NT2/D1 (cell line): Measurements from ENCODE around the gene GHRHR.

Experiments used
- DNase-seq: peaks from one replicate; pipeline ENCODE4 v3.0.0-alpha.2; 2011; ENCODE audit warnings: low read depth, low spot score
- H3K27me3 ChIP-seq: 2 replicates; pipeline ENCODE4 v1.6.0; 2011; ENCODE audit warnings: mild to moderate bottlenecking; ENCODE audit not compliant: insufficient read length, insufficient read depth
- H3K36me3 ChIP-seq: 2 replicates; pipeline ENCODE4 v1.6.1; 2011; ENCODE audit warnings: mild to moderate bottlenecking, low read length, mixed read lengths; ENCODE audit not compliant: insufficient read depth, insufficient read length
- H3K4me1 ChIP-seq: 2 replicates; pipeline ENCODE4 v1.5.1; 2011; ENCODE audit not compliant: insufficient read depth, insufficient read length
- H3K4me3 ChIP-seq: 2 replicates; pipeline ENCODE4 v1.5.1; 2011; ENCODE audit warnings: low read depth; ENCODE audit not compliant: insufficient read length
- H3K9ac ChIP-seq: 2 replicates; pipeline ENCODE4 v1.6.0; 2011; ENCODE audit warnings: low read depth; ENCODE audit not compliant: insufficient read length
- H3K9me3 ChIP-seq: 2 replicates; pipeline ENCODE4 v1.5.1; 2011; ENCODE audit warnings: mild to moderate bottlenecking, low read length; ENCODE audit not compliant: insufficient read depth
- SUZ12 ChIP-seq: IDR thresholded peaks from 2 replicates; pipeline ENCODE4 v1.6.1; 2011; ENCODE audit not compliant: insufficient read length, insufficient read depth; ENCODE audit errors: extremely low read depth
- YY1 ChIP-seq: IDR thresholded peaks from 2 replicates; pipeline ENCODE4 v1.6.1; 2011; ENCODE audit not compliant: insufficient read length, insufficient read depth
- ZNF274 ChIP-seq: IDR thresholded peaks from 2 replicates; pipeline ENCODE4 v1.6.1; 2011; ENCODE audit warnings: mild to moderate bottlenecking, low read depth, low read length

Gene GHRHR

GRCh38 chr7:30968294-30968693, 4.5 kb downstream of the GHRHR start:
- TF ChIP-seq YY1 (no peak), SUZ12 (no peak), ZNF274 (no peak)
- Histone ChIP-seq H3K9ac (no peak overlapping the region), H3K36me3 (no peaks in the 10 kb centered on the region), H3K4me1 (no peaks in the 10 kb centered on the region), H3K27me3 (peaks cover 16% of the 10 kb centered on the region), H3K4me3 (no peak overlapping the region), H3K9me3 (no peaks in the 10 kb centered on the region)
- DNase-seq: no peak

- peaks cover 16% of the 10 kb centered on the region for H3K27me3 ChIP-seq
- TF ChIP-seq YY1 (no peak), ZNF274 (no peak), SUZ12 (no peak)
- no peak for DNase-seq
- H3K9me3 ChIP-seq: no peaks in the 10 kb centered on the region
- H3K4me1 ChIP-seq: no peaks in the 10 kb centered on the region
- H3K36me3 ChIP-seq: no peaks in the 10 kb centered on the region
- no peak overlapping the region for H3K4me3 ChIP-seq
- H3K9ac ChIP-seq: no peak overlapping the region
These were observed 5.2 kb downstream of the GHRHR start for GRCh38 chr7:30968747-30969603.

GRCh38 chr7:30969604-30969970, 5.8 kb downstream of the GHRHR start:
- Histone ChIP-seq H3K36me3 (no peaks in the 10 kb centered on the region), H3K9ac (no peak overlapping the region), H3K9me3 (no peaks in the 10 kb centered on the region), H3K4me1 (peaks cover 4% of the 10 kb centered on the region), H3K4me3 (no peak overlapping the region), H3K27me3 (peaks cover 14% of the 10 kb centered on the region)
- TF ChIP-seq ZNF274 (no peak), SUZ12 (no peak)
- DNase-seq: no peak

- H3K4me1 ChIP-seq: peaks cover 8% of the 10 kb centered on the region
- no peaks in the 10 kb centered on the region for H3K9me3 ChIP-seq
- no peak overlapping the region for H3K9ac ChIP-seq
- peaks cover 12% of the 10 kb centered on the region for H3K27me3 ChIP-seq
- TF ChIP-seq YY1 (no peak), SUZ12 (no peak), ZNF274 (no peak)
- no peak overlapping the region for H3K4me3 ChIP-seq
- no peak for DNase-seq
- H3K36me3 ChIP-seq: no peaks in the 10 kb centered on the region
These were observed 6.3 kb downstream of the GHRHR start for GRCh38 chr7:30970074-30970473.

- no peak overlapping the region for H3K9ac ChIP-seq
- peaks cover 12% of the 10 kb centered on the region for H3K27me3 ChIP-seq
- H3K36me3 ChIP-seq: no peaks in the 10 kb centered on the region
- peaks cover 9% of the 10 kb centered on the region for H3K4me1 ChIP-seq
- DNase-seq: peak; percentile 59
- no peaks in the 10 kb centered on the region for H3K9me3 ChIP-seq
- TF ChIP-seq SUZ12: no peak
- TF ChIP-seq ZNF274: no peak
- no peak for TF ChIP-seq YY1
- H3K4me3 ChIP-seq: no peak overlapping the region
These were observed 6.9 kb downstream of the GHRHR start for GRCh38 chr7:30970594-30971094.

GRCh38 chr7:30971440-30971839, 7.7 kb downstream of the GHRHR start:
- no peak for DNase-seq
- H3K27me3 ChIP-seq: peaks cover 12% of the 10 kb centered on the region

GRCh38 chr7:30971840-30972563, 8.2 kb downstream of the GHRHR start:
- no peak for TF ChIP-seq SUZ12
- no peak for TF ChIP-seq YY1
- H3K9ac ChIP-seq: no peak overlapping the region
- no peaks in the 10 kb centered on the region for H3K9me3 ChIP-seq
- H3K4me1 ChIP-seq: peaks cover 9% of the 10 kb centered on the region
- H3K4me3 ChIP-seq: no peak overlapping the region
- H3K36me3 ChIP-seq: no peaks in the 10 kb centered on the region
- peaks cover 12% of the 10 kb centered on the region for H3K27me3 ChIP-seq
- no peak for DNase-seq

More at GRCh38 chr7:30971440-30971839, 7.7 kb downstream of the GHRHR start:
- Histone ChIP-seq H3K4me1 (peaks cover 9% of the 10 kb centered on the region), H3K36me3 (no peaks in the 10 kb centered on the region), H3K4me3 (no peak overlapping the region), H3K9me3 (no peaks in the 10 kb centered on the region), H3K9ac (no peak overlapping the region)
- TF ChIP-seq SUZ12: no peak
- TF ChIP-seq ZNF274: no peak
- TF ChIP-seq YY1: no peak
